Neural progenitor cell (in vitro differentiated cells): ENCODE measurements around the gene LSMEM2. TPM values are rescaled to one million over a fixed set of nuclear protein-coding genes. Genes with fewer than 3 reads are reported as not detected.
A peak's percentile ranks its signal among the peaks of the same experiment; 100 is the strongest.

ENCODE experiments used
- DNase-seq: peaks from one replicate; pipeline ENCODE4 v3.0.0-alpha.2; 2016; ENCODE audit warnings: low spot score
- H2AFZ ChIP-seq: fragments of 200-600 bp; sonication (generic); replicated peaks from 2 replicates; pipeline ENCODE4 v1.6.1; 2016; ENCODE audit warnings: antibody characterized with exemption
- H3F3A ChIP-seq: fragments of 200-600 bp; sonication (generic); 2 replicates; pipeline ENCODE4 v1.6.1; 2016; ENCODE audit warnings: antibody characterized with exemption, low read depth
- H3K27ac ChIP-seq: fragments of 200-600 bp; sonication (generic); 2 replicates; pipeline ENCODE4 v1.5.1; 2016; ENCODE audit warnings: mild to moderate bottlenecking
- H3K27me3 ChIP-seq: fragments of 200-600 bp; sonication (generic); 2 replicates; pipeline ENCODE4 v1.6.1; 2016; ENCODE audit warnings: mild to moderate bottlenecking, moderate library complexity
- H3K36me3 ChIP-seq: fragments of 200-600 bp; sonication (generic); 2 replicates; pipeline ENCODE4 v1.5.1; 2016
- H3K4me1 ChIP-seq: fragments of 200-600 bp; sonication (generic); 2 replicates; pipeline ENCODE4 v1.6.1; 2016; ENCODE audit warnings: mixed run types
- H3K4me2 ChIP-seq: fragments of 200-600 bp; sonication (generic); 2 replicates; pipeline ENCODE4 v1.6.1; 2016
- H3K4me3 ChIP-seq: fragments of 200-600 bp; sonication (generic); 2 replicates; pipeline ENCODE4 v1.5.1; 2016
- H3K79me2 ChIP-seq: fragments of 200-600 bp; sonication (generic); 2 replicates; pipeline ENCODE4 v1.6.1; 2016; ENCODE audit warnings: low read depth
- H3K9ac ChIP-seq: fragments of 200-600 bp; sonication (generic); 2 replicates; pipeline ENCODE4 v1.6.1; 2016
- H3K9me3 ChIP-seq: fragments of 200-600 bp; sonication (generic); 2 replicates; pipeline ENCODE4 v1.5.1; 2016; ENCODE audit warnings: low read depth
- H4K20me1 ChIP-seq: fragments of 200-600 bp; sonication (generic); 2 replicates; pipeline ENCODE4 v1.6.1; 2016; ENCODE audit warnings: low read depth
- H3K27ac Mint-ChIP-seq: 3 replicates; pipeline ENCODE4 v1.8.0; 2021; ENCODE audit warnings: mixed read lengths
- H3K27me3 Mint-ChIP-seq: 2 replicates; pipeline ENCODE4 v1.8.0; 2022; ENCODE audit warnings: low read depth, mild to moderate bottlenecking, inconsistent platforms, moderate library complexity, mixed read lengths; ENCODE audit not compliant: insufficient read depth
- H3K36me3 Mint-ChIP-seq: 3 replicates; pipeline ENCODE4 v1.8.0; 2021; ENCODE audit warnings: mixed read lengths
- H3K4me1 Mint-ChIP-seq: 3 replicates; pipeline ENCODE4 v1.8.0; 2021; ENCODE audit warnings: mixed read lengths
- H3K4me3 Mint-ChIP-seq: 3 replicates; pipeline ENCODE4 v1.8.0; 2021; ENCODE audit warnings: mild to moderate bottlenecking, moderate library complexity, mixed read lengths
- H3K9me3 Mint-ChIP-seq: 3 replicates; pipeline ENCODE4 v1.8.0; 2020; ENCODE audit warnings: mixed read lengths
- EZH2 ChIP-seq: fragments of 200-600 bp; sonication (generic); IDR thresholded peaks from 2 replicates; pipeline ENCODE4 v1.6.1; 2017; ENCODE audit warnings: antibody characterized with exemption, mild to moderate bottlenecking, moderate library complexity
- EZH2phosphoT487 ChIP-seq: fragments of 200-600 bp; sonication (generic); IDR thresholded peaks from 2 replicates; pipeline ENCODE4 v1.6.1; 2017; ENCODE audit warnings: antibody characterized with exemption
- total RNA-seq: library from RNA; depleted of rRNA; stranded (reverse); fragments of >200 nt; gene quantifications from 2 replicates; pipeline ENCODE4 v1.2.3, GENCODE V29; 2015; ENCODE audit warnings: low replicate concordance
- TF ChIP-seq, protein P1 (sequence below): fragments of 200-600 bp; sonication (generic); IDR thresholded peaks from 2 replicates; pipeline ENCODE4 v1.5.1; 2017; ENCODE audit warnings: antibody characterized with exemption, mild to moderate bottlenecking

Gene LSMEM2
- total RNA-seq, 1 donor from 2014 or later = not detected

DNA sequence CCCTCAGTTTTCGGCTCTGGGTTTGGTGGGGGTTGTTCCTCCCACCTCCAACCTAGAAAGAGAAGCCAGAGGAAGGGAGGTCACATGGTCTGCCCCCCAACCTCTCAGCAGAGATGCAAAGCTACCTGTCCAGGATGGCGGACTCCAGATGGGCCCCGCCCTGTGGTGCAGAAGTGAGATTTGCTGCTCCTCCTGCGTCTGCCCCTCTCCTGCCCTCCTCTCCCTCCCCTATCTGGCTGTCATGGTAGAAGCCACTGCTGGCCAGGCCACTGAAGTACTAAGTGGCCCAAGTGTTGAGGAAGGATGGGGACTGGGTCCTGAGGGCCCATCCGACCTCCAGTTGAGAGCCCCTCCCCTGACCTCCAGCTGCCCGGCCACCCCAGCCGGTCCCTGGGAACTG, 12.1 kb upstream of the LSMEM2 start:
- Histone ChIP-seq H3K4me1 (peaks cover 52% of the 10 kb centered on the region), H3K27ac (no peak overlapping the region), H4K20me1 (no peaks in the 10 kb centered on the region), H3K27me3 (no peaks in the 10 kb centered on the region), H3K79me2 (no peaks in the 10 kb centered on the region), H3K36me3 (no peaks in the 10 kb centered on the region), H3K9me3 (no peaks in the 10 kb centered on the region), H3F3A (peaks cover 41% of the 10 kb centered on the region), H3K4me2 (peak overlapping the region; percentile 58), H3K9ac (no peak overlapping the region), H2AFZ (no peak overlapping the region), H3K4me3 (no peak overlapping the region)
- no peaks in the 10 kb centered on the region for H3K36me3 Mint-ChIP-seq
- no peak for DNase-seq
- peaks cover 13% of the 10 kb centered on the region for H3K27me3 Mint-ChIP-seq
- no peak for TF ChIP-seq EZH2
- TF ChIP-seq EZH2phosphoT487 = no peak
- TF ChIP-seq, protein P1, sequence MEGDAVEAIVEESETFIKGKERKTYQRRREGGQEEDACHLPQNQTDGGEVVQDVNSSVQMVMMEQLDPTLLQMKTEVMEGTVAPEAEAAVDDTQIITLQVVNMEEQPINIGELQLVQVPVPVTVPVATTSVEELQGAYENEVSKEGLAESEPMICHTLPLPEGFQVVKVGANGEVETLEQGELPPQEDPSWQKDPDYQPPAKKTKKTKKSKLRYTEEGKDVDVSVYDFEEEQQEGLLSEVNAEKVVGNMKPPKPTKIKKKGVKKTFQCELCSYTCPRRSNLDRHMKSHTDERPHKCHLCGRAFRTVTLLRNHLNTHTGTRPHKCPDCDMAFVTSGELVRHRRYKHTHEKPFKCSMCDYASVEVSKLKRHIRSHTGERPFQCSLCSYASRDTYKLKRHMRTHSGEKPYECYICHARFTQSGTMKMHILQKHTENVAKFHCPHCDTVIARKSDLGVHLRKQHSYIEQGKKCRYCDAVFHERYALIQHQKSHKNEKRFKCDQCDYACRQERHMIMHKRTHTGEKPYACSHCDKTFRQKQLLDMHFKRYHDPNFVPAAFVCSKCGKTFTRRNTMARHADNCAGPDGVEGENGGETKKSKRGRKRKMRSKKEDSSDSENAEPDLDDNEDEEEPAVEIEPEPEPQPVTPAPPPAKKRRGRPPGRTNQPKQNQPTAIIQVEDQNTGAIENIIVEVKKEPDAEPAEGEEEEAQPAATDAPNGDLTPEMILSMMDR = no peak
- H3K4me3 Mint-ChIP-seq = no peak overlapping the region
- no peak overlapping the region for H3K27ac Mint-ChIP-seq
- no peaks in the 10 kb centered on the region for H3K9me3 Mint-ChIP-seq
- H3K4me1 Mint-ChIP-seq = peaks cover 73% of the 10 kb centered on the region

DNA sequence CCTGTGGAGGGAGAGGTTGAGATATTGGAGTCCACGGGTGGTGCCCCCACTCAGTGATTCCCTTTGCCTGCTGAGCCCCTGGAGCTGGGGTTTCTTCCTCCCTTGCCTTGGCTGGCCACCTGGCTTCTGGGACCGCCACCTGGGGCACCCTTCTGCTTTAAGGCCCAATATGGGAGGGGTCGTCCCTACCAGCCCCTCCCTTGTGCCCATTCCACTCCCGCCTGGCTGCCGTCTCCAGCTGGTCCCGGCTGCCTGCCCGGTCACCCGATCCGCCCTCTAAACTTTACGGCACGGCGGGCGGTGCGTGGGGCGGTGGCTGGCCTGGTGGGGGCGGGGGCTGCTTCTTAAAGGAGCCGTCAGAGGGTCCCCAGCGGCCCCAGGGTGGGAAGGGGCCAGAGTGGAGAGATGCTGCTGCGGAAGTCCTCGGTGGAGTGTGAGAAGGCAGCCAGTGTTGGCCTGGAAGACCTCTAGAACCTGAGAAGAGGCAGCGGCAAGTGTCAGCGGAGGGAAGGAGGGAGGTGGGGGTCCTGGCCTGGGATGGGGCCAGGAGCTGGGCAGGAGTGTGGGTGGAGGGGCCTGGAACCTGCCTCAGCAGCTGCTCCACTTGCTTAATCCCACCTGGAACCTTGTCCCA, 11.5 kb upstream of the LSMEM2 start:
- peaks cover 11% of the 10 kb centered on the region for H3K27me3 Mint-ChIP-seq
- peaks cover 71% of the 10 kb centered on the region for H3K4me1 Mint-ChIP-seq
- H3F3A ChIP-seq = peaks cover 41% of the 10 kb centered on the region
- H3K27ac Mint-ChIP-seq = no peak overlapping the region
- peaks cover 52% of the 10 kb centered on the region for H3K4me1 ChIP-seq
- peak overlapping the region; percentile 58 for H3K4me2 ChIP-seq
- H2AFZ ChIP-seq = no peak overlapping the region
- no peaks in the 10 kb centered on the region for H4K20me1 ChIP-seq
- H3K4me3 Mint-ChIP-seq = no peak overlapping the region
- TF ChIP-seq, protein P1 = no peak
- TF ChIP-seq EZH2 (no peak), EZH2phosphoT487 (no peak)
- no peaks in the 10 kb centered on the region for H3K27me3 ChIP-seq
- peak; percentile 52 for DNase-seq
- no peaks in the 10 kb centered on the region for H3K36me3 ChIP-seq
- no peak overlapping the region for H3K9ac ChIP-seq
- H3K9me3 ChIP-seq = no peaks in the 10 kb centered on the region
- no peaks in the 10 kb centered on the region for H3K9me3 Mint-ChIP-seq
- no peaks in the 10 kb centered on the region for H3K36me3 Mint-ChIP-seq
- H3K27ac ChIP-seq = no peak overlapping the region
- H3K79me2 ChIP-seq = no peaks in the 10 kb centered on the region
- peak overlapping the region; percentile 16 for H3K4me3 ChIP-seq

DNA sequence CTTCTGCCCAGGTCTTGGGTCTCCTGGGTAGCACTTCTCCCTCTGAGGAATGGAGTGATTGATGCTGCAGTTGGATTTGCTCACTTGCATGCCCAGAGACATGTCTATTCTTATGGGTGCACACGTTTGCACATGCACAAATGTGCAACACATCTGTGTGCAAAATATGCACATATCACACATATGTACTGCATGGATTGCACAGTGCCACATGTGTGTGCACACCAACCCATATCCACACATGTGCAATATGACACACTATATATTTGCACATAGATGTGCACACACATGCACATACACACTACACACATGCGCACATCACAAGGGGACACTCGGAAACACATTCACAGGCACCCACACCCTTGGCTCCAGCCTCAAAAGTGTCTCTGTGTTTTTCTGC, 10.6 kb upstream of the LSMEM2 start:
- peaks cover 55% of the 10 kb centered on the region for H3K4me1 ChIP-seq
- H3K27me3 ChIP-seq = peaks cover 6% of the 10 kb centered on the region
- H3K4me3 Mint-ChIP-seq = peak overlapping the region; percentile 22
- peaks cover 36% of the 10 kb centered on the region for H3F3A ChIP-seq
- peak overlapping the region; percentile 19 for H3K27ac Mint-ChIP-seq
- H3K9me3 Mint-ChIP-seq = no peaks in the 10 kb centered on the region
- H3K79me2 ChIP-seq = no peaks in the 10 kb centered on the region
- H3K27ac ChIP-seq = no peak overlapping the region
- H4K20me1 ChIP-seq = no peaks in the 10 kb centered on the region
- no peak for DNase-seq
- peaks cover 68% of the 10 kb centered on the region for H3K4me1 Mint-ChIP-seq
- no peak overlapping the region for H3K9ac ChIP-seq
- peaks cover 11% of the 10 kb centered on the region for H3K27me3 Mint-ChIP-seq
- no peaks in the 10 kb centered on the region for H3K36me3 Mint-ChIP-seq
- TF ChIP-seq EZH2phosphoT487 = no peak
- no peak for TF ChIP-seq EZH2
- TF ChIP-seq, protein P1 = no peak
- no peak overlapping the region for H3K4me2 ChIP-seq
- no peaks in the 10 kb centered on the region for H3K9me3 ChIP-seq
- H3K4me3 ChIP-seq = no peak overlapping the region
- H3K36me3 ChIP-seq = no peaks in the 10 kb centered on the region
- H2AFZ ChIP-seq = no peak overlapping the region
